Caco-2 (cell line): ENCODE results near the gene WDR33. TPM values are rescaled to one million over a fixed set of nuclear protein-coding genes. Genes with fewer than 3 reads are reported as not detected.

ENCODE experiments used
- BruUV-seq: library from RNA; stranded (reverse); fragments of 400-500 nt; replicated peaks from 2 replicates; lab custom pipeline; 2021; lab: Mats Ljungman, UMichigan
- CTCF ChIA-PET: fragments of 300-600 bp; sonication (Branson Sonifier 250); formaldehyde crosslinking; loops from one replicate; lab custom pipeline; 2022; ENCODE audit warnings: antibody characterized with exemption; lab: Charles Lee
- POLR2A ChIA-PET: fragments of 300-600 bp; sonication (Branson Sonifier 250); formaldehyde crosslinking; loops from one replicate; lab custom pipeline; 2022; ENCODE audit warnings: antibody characterized with exemption; lab: Charles Lee
- DNase-seq, 2 experiments: peaks; one replicate each; pipeline versions ENCODE4 v3.0.0 to v3.0.0-alpha.2; 2020 to 2022
- H3K27me3 ChIP-seq: replicated peaks from 2 replicates; pipeline ENCODE4 v1.6.0; 2011; ENCODE audit warnings: low read length; ENCODE audit not compliant: control insufficient read depth, insufficient read depth
- H3K36me3 ChIP-seq: 2 replicates; pipeline ENCODE4 v1.5.1; 2011; ENCODE audit warnings: low read length; ENCODE audit not compliant: control insufficient read depth, insufficient read depth
- H3K4me1 ChIP-seq: fragments of 250-450 bp; sonication (Bioruptor Pico); 2 replicates; pipeline ENCODE4 v1.5.1; 2020; ENCODE audit warnings: mild to moderate bottlenecking
- H3K4me3 ChIP-seq: 2 replicates; pipeline ENCODE4 v1.5.1; 2011; ENCODE audit warnings: low read depth, mild to moderate bottlenecking, control low read depth, low read length
- H3K9me3 ChIP-seq: fragments of 250-450 bp; sonication (Bioruptor Pico); 2 replicates; pipeline ENCODE4 v1.5.1; 2020; ENCODE audit warnings: mild to moderate bottlenecking, moderate library complexity
- H3K27ac Mint-ChIP-seq: one replicate; pipeline ENCODE4 v1.8.0; 2022; ENCODE audit warnings: mixed read lengths; ENCODE audit not compliant: unreplicated experiment
- H3K27me3 Mint-ChIP-seq: one replicate; pipeline ENCODE4 v1.8.0; 2022; ENCODE audit warnings: mixed read lengths; ENCODE audit not compliant: insufficient read depth, unreplicated experiment
- H3K36me3 Mint-ChIP-seq: one replicate; pipeline ENCODE4 v1.8.0; 2022; ENCODE audit warnings: mild to moderate bottlenecking, mixed read lengths; ENCODE audit not compliant: insufficient read depth, unreplicated experiment
- H3K4me1 Mint-ChIP-seq: one replicate; pipeline ENCODE4 v1.8.0; 2022; ENCODE audit warnings: low read depth, mixed read lengths; ENCODE audit not compliant: unreplicated experiment
- H3K4me3 Mint-ChIP-seq: one replicate; pipeline ENCODE4 v1.8.0; 2022; ENCODE audit warnings: mild to moderate bottlenecking, moderate library complexity, mixed read lengths; ENCODE audit not compliant: unreplicated experiment
- H3K9me3 Mint-ChIP-seq: one replicate; pipeline ENCODE4 v1.8.0; 2022; ENCODE audit warnings: mixed read lengths; ENCODE audit not compliant: unreplicated experiment
- intact Hi-C: fragments of 100-400 bp; cut with micrococcal nuclease; formaldehyde crosslinking; loops from one replicate; pipeline ENCODE4 v1.10.0; 2022; ENCODE audit not compliant: unreplicated experiment
- total RNA-seq: library from RNA; stranded (reverse); gene quantifications from 2 replicates; pipeline ENCODE4 v1.2.3, GENCODE V29; 2022
- TF ChIP-seq, protein P1 (sequence below), 2 experiments: fragments of 200-600 bp in 1 of 2; IDR thresholded peaks; 1 replicate in 1 of 2; 2 replicates in 1 of 2; pipeline versions ENCODE4 v1.5.1 to v1.8.0; 2011 to 2022; ENCODE audit warnings: antibody characterized with exemption in 1 of 2, control low read depth in 1 of 2, inconsistent platforms in 1 of 2, low read depth in 1 of 2, low read length in 1 of 2, mild to moderate bottlenecking in 1 of 2, moderate library complexity in 1 of 2; ENCODE audit not compliant: insufficient read depth in 1 of 2, severe bottlenecking in 1 of 2, unreplicated experiment in 1 of 2

The WDR33 gene
- total RNA-seq, 1 experiment from 2014 or later = 77.5 TPM

DNA sequence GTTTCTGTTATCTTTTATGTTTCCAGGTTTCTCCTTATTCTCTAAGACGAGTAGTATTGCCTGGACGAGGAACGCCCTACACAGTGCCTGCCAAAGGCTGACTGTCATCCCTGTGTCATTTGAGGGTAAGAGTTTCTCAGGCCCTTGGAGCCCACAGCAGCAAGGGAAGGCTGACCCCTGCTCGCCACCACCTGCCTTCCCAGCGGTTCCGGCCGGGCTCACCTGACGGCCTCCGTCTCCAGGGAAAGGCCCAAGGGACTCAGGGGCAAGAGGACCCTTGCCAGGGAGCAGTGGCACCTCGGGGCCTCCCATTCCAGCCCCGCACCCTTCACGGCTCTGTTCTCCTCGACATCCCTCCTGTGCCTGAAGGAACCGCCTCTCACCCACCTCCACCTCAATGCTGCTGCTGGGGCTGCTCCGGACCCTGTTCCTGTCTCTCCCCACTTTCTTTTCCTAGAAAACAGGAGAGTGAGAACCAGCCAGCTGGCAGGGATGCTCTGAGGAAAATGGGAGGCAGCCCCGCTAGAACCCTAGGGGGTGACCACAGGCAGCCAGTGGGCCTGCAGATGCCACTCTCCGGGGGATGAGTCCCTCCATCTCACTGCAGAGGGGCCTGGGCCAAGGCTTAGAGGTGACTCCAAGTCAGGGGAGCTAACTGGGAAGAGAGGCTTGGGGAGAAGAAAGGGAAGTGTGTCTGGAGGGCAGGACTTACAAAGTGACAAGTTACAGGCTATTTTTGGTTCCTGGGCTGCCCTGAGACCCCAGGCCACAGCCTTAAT is 137.5 kb downstream of the WDR33 start:
- ChIA-PET CTCF (interaction anchor here (0.8 kb wide), 1 partner anchor 82 kb away, joined by 3 read pairs; no protein-coding TSS in a partner anchor), POLR2A (interaction anchor here (0.9 to 2.0 kb wide), 2 partner anchors 27 to 29 kb away, joined by 3 to 11 read pairs; no protein-coding TSS in a partner anchor)
- H3K4me3 Mint-ChIP-seq = peak overlapping the region; percentile 83
- H3K4me1 ChIP-seq = peaks cover 6% of the 10 kb centered on the region; the same call in 1 of the 2 replicates
- DNase-seq = no peak
- no TSS peak for BruUV-seq
- intact Hi-C loops = no loop called here
- peaks cover 8% of the 10 kb centered on the region for H3K27me3 Mint-ChIP-seq
- TF ChIP-seq, protein P1, sequence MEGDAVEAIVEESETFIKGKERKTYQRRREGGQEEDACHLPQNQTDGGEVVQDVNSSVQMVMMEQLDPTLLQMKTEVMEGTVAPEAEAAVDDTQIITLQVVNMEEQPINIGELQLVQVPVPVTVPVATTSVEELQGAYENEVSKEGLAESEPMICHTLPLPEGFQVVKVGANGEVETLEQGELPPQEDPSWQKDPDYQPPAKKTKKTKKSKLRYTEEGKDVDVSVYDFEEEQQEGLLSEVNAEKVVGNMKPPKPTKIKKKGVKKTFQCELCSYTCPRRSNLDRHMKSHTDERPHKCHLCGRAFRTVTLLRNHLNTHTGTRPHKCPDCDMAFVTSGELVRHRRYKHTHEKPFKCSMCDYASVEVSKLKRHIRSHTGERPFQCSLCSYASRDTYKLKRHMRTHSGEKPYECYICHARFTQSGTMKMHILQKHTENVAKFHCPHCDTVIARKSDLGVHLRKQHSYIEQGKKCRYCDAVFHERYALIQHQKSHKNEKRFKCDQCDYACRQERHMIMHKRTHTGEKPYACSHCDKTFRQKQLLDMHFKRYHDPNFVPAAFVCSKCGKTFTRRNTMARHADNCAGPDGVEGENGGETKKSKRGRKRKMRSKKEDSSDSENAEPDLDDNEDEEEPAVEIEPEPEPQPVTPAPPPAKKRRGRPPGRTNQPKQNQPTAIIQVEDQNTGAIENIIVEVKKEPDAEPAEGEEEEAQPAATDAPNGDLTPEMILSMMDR (IDR thresholded peaks at IDR 0.05; ENCODE audit: insufficient read depth in 1 of 2, low read depth in 1 of 2, low read length in 1 of 2, severe bottlenecking in 1 of 2, unreplicated experiment in 1 of 2) = no peak
- no peak overlapping the region for H3K27ac Mint-ChIP-seq
- no peaks in the 10 kb centered on the region for H3K9me3 ChIP-seq
- H3K4me1 Mint-ChIP-seq = no peaks in the 10 kb centered on the region
- no peaks in the 10 kb centered on the region for H3K36me3 Mint-ChIP-seq
- H3K36me3 ChIP-seq = no peaks in the 10 kb centered on the region
- H3K4me3 ChIP-seq = no peak overlapping the region
- H3K27me3 ChIP-seq = peaks cover 1% of the 10 kb centered on the region; the same call in 1 of the 2 replicates
- no peaks in the 10 kb centered on the region for H3K9me3 Mint-ChIP-seq

GRCh38 chr2:127672341-127673224 is 138.4 kb downstream of the WDR33 start:
- H3K27me3 ChIP-seq = peaks cover 1% of the 10 kb centered on the region; the same call in 1 of the 2 replicates
- BruUV-seq = no TSS peak
- 0 out of 2 replicates have a peak, but pooled peaks cover 8% of the 10 kb centered on the region for H3K9me3 ChIP-seq
- peaks cover 6% of the 10 kb centered on the region; the same call in 1 of the 2 replicates for H3K4me1 ChIP-seq
- intact Hi-C loops = no loop called here
- Mint-ChIP-seq H3K36me3 (no peaks in the 10 kb centered on the region), H3K4me3 (no peak overlapping the region), H3K4me1 (no peaks in the 10 kb centered on the region), H3K9me3 (no peaks in the 10 kb centered on the region), H3K27me3 (peaks cover 8% of the 10 kb centered on the region), H3K27ac (peak overlapping the region; percentile 20)
- no peaks in the 10 kb centered on the region for H3K36me3 ChIP-seq
- DNase-seq = no peak
- TF ChIP-seq, protein P1 (IDR thresholded peaks at IDR 0.05; ENCODE audit: insufficient read depth in 1 of 2, low read depth in 1 of 2, low read length in 1 of 2, severe bottlenecking in 1 of 2, unreplicated experiment in 1 of 2) = no peak
- ChIA-PET POLR2A (no interaction called here), CTCF (interaction anchor here (0.8 kb wide), 1 partner anchor 28 kb away, joined by 3 read pairs; no protein-coding TSS in a partner anchor)
- H3K4me3 ChIP-seq = no peak overlapping the region
